GM21723 (cell line): ENCODE data around the gene G6PC1.
"Not testable (repeated sequence)": the region's sequence is repeated elsewhere in the genome, so short reads cannot be mapped to it uniquely, and the experiment has no call there.

ENCODE experiments used
- ATAC-seq: cut with Tn5 transposase; IDR thresholded peaks from one replicate; pipeline ENCODE4 v1.9.1; 2021; ENCODE audit warnings: mild to moderate bottlenecking, moderate library complexity; ENCODE audit not compliant: unreplicated experiment

The G6PC1 gene

GRCh38 chr17:42899981-42900380 is 618 bp upstream of the G6PC1 start:
- not testable (repeated sequence) for ATAC-seq

- ATAC-seq: no peak
Observed at GRCh38 chr17:42901535-42902229, 1.1 kb downstream of the G6PC1 start.

- ATAC-seq: no peak
Observed at GRCh38 chr17:42904110-42904469, 3.5 kb downstream of the G6PC1 start.

- no peak for ATAC-seq
Observed at GRCh38 chr17:42906772-42907446, 6.3 kb downstream of the G6PC1 start.

- ATAC-seq: no peak
Observed at GRCh38 chr17:42908872-42909700, 8.5 kb downstream of the G6PC1 start.

GRCh38 chr17:42913522-42913921 is 12.9 kb downstream of the G6PC1 start:
- no peak for ATAC-seq

- no peak for ATAC-seq
Observed at GRCh38 chr17:42913981-42914617, 13.5 kb downstream of the G6PC1 start.

- ATAC-seq: not testable (repeated sequence)
Observed at GRCh38 chr17:42915288-42915687, 14.7 kb downstream of the G6PC1 start.

- not testable (repeated sequence) for ATAC-seq
Observed at GRCh38 chr17:42916388-42917235, 16.0 kb downstream of the G6PC1 start.

- no peak for ATAC-seq
Observed at GRCh38 chr17:42917236-42917603, 16.6 kb downstream of the G6PC1 start.

GRCh38 chr17:42918902-42919521 is 18.4 kb downstream of the G6PC1 start:
- ATAC-seq: no peak

- not testable (repeated sequence) for ATAC-seq
Observed at GRCh38 chr17:42919522-42920077, 19.0 kb downstream of the G6PC1 start.

GRCh38 chr17:42920106-42920900 is 19.7 kb downstream of the G6PC1 start:
- no peak for ATAC-seq

GRCh38 chr17:42920922-42921321 is 20.3 kb downstream of the G6PC1 start:
- ATAC-seq: no peak

- ATAC-seq: no peak
Observed at GRCh38 chr17:42922294-42922693, 21.7 kb downstream of the G6PC1 start.

GRCh38 chr17:42923472-42923871 is 22.9 kb downstream of the G6PC1 start:
- ATAC-seq: not testable (repeated sequence)

GRCh38 chr17:42924891-42925290 is 24.3 kb downstream of the G6PC1 start:
- ATAC-seq: no peak

GRCh38 chr17:42928714-42929496 is 28.3 kb downstream of the G6PC1 start:
- ATAC-seq: no peak
